ENCODE data around the gene LRGUK.

The LRGUK gene

DNA sequence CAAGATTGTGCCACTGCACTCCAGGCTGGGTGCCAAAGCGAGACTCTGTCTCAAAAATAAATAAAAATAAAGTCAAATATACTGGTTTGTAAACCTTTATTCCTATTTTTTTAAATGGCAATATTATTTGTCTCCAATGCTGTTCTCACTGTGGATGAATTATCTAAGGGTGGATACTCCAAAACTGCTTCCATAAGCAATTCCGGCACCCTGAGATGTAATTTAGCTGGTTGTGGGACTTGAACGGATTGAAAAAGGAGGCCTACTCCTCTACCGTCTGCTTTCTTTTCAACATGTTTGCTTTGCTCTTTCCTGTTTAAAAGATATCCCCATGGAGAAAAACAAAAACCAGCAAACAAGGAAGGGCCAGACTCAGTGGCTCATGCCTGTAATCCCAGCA lies 135.2 kb downstream of the LRGUK start:
- WGBS, 2 donors (ENCODE audit: extremely low coverage in 2 of 2, insufficient read length in 2 of 2, insufficient replicate concordance in 1 of 2): no CpG with 5 or more reads among the region's 4 CpGs

DNA sequence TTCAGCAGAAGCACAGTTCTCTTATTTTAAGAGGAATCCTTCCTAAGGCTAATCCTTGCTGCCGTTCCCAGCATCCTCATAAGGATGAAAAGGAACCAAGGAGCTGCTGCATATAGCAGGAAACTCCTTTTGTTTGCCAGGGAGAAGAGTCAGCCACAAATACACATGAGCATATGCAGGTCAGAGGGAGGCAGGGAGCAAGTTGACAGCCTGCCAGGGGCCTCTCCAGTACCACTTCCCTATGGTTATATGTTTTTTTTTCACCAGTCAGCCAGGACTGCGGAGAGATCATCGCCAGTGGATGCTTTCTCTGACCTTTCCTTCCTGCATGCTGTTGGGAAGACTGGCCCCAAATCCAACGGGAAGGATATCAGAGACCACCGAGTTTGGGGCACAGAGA lies 149.8 kb downstream of the LRGUK start:
- no peaks in the 10 kb centered on the region for H3K79me1 ChIP-seq (ENCODE audit: low read depth, low read length)
- no CpG with 5 or more reads among the region's 5 CpGs for WGBS, 2 donors (ENCODE audit: extremely low coverage in 2 of 2, insufficient read length in 2 of 2, insufficient replicate concordance in 1 of 2)
- H4K8ac ChIP-seq (ENCODE audit: low read depth, low read length): no peak overlapping the region
- no peak overlapping the region for H3K18ac ChIP-seq (ENCODE audit: low read length)
- DNase-seq (ENCODE audit: low spot score): no peak
- no peaks in the 10 kb centered on the region for H3K9me3 ChIP-seq (replicated peaks in 1 of 2; ENCODE audit: control insufficient read depth in 2 of 2, insufficient read depth in 1 of 2, low read depth in 1 of 2, low read length in 2 of 2)
- no peak overlapping the region for H2AK5ac ChIP-seq (ENCODE audit: low read depth, low read length)
- H2BK15ac ChIP-seq (ENCODE audit: low read length): no peak overlapping the region
- no peak overlapping the region for H2BK120ac ChIP-seq (ENCODE audit: low read depth, low read length)
- no peak overlapping the region for H2BK5ac ChIP-seq (ENCODE audit: low read length)
- no peak overlapping the region for H3K4me2 ChIP-seq (ENCODE audit: insufficient read depth, low read length, poor library complexity, severe bottlenecking)
- H2AFZ ChIP-seq (ENCODE audit: low read length): peak overlapping the region; percentile 41
- H3K4me1 ChIP-seq (ENCODE audit: control insufficient read depth in 2 of 2, insufficient read depth in 1 of 2, low read depth in 1 of 2, low read length in 2 of 2): no peaks in the 10 kb centered on the region
- no peak overlapping the region for H3K9ac ChIP-seq (ENCODE audit: low read depth, low read length, poor library complexity)
- H3K4ac ChIP-seq (ENCODE audit: low read length): no peak overlapping the region
- H3K27ac ChIP-seq (replicated peaks; ENCODE audit: low read length): no peak overlapping the region
- no peak overlapping the region for H3K14ac ChIP-seq (ENCODE audit: low read length)
- no peak overlapping the region for H2BK12ac ChIP-seq (ENCODE audit: low read length)
- H3K36me3 ChIP-seq (replicated peaks in 1 of 2; ENCODE audit: control insufficient read depth in 2 of 2, insufficient read depth in 2 of 2, low read length in 2 of 2): no peaks in the 10 kb centered on the region
- H3K4me3 ChIP-seq (ENCODE audit: low read length in 2 of 2): no peak overlapping the region
- H4K91ac ChIP-seq (ENCODE audit: low read depth, low read length, poor library complexity): no peak overlapping the region
- no peaks in the 10 kb centered on the region for H3K27me3 ChIP-seq (ENCODE audit: control insufficient read depth in 3 of 3, insufficient read depth in 3 of 3, low read depth in 1 of 3, low read length in 3 of 3)
- no peak overlapping the region for H3K23ac ChIP-seq (ENCODE audit: low read depth, low read length, poor library complexity)

More for the DNA sequence above, 135.2 kb downstream of the LRGUK start:
- Histone ChIP-seq H2AK5ac (ENCODE audit: low read depth, low read length) (no peak overlapping the region), H3K23ac (ENCODE audit: low read depth, low read length, poor library complexity) (no peak overlapping the region), H3K4me3 (ENCODE audit: low read length in 2 of 2) (no peak overlapping the region), H3K4me2 (ENCODE audit: insufficient read depth, low read length, poor library complexity, severe bottlenecking) (no peak overlapping the region), H3K36me3 (replicated peaks in 1 of 2; ENCODE audit: control insufficient read depth in 2 of 2, insufficient read depth in 2 of 2, low read length in 2 of 2) (no peaks in the 10 kb centered on the region), H4K8ac (ENCODE audit: low read depth, low read length) (no peak overlapping the region), H2BK120ac (ENCODE audit: low read depth, low read length) (no peak overlapping the region), H3K9me3 (replicated peaks in 1 of 2; ENCODE audit: control insufficient read depth in 2 of 2, insufficient read depth in 1 of 2, low read depth in 1 of 2, low read length in 2 of 2) (peaks cover 0 to 2% of the 10 kb centered on the region in 2 donors), H3K4me1 (ENCODE audit: control insufficient read depth in 2 of 2, insufficient read depth in 1 of 2, low read depth in 1 of 2, low read length in 2 of 2) (no peaks in the 10 kb centered on the region), H3K79me1 (ENCODE audit: low read depth, low read length) (no peaks in the 10 kb centered on the region), H3K14ac (ENCODE audit: low read length) (no peak overlapping the region), H2BK5ac (ENCODE audit: low read length) (no peak overlapping the region), H2AFZ (ENCODE audit: low read length) (no peak overlapping the region), H3K27me3 (ENCODE audit: control insufficient read depth in 3 of 3, insufficient read depth in 3 of 3, low read depth in 1 of 3, low read length in 3 of 3) (no peaks in the 10 kb centered on the region), H3K27ac (replicated peaks; ENCODE audit: low read length) (no peak overlapping the region), H3K4ac (ENCODE audit: low read length) (no peak overlapping the region), H3K18ac (ENCODE audit: low read length) (no peak overlapping the region), H2BK15ac (ENCODE audit: low read length) (no peak overlapping the region), H3K9ac (ENCODE audit: low read depth, low read length, poor library complexity) (no peak overlapping the region), H2BK12ac (ENCODE audit: low read length) (no peak overlapping the region), H4K91ac (ENCODE audit: low read depth, low read length, poor library complexity) (no peak overlapping the region)
- no peak for DNase-seq (ENCODE audit: low spot score)

DNA sequence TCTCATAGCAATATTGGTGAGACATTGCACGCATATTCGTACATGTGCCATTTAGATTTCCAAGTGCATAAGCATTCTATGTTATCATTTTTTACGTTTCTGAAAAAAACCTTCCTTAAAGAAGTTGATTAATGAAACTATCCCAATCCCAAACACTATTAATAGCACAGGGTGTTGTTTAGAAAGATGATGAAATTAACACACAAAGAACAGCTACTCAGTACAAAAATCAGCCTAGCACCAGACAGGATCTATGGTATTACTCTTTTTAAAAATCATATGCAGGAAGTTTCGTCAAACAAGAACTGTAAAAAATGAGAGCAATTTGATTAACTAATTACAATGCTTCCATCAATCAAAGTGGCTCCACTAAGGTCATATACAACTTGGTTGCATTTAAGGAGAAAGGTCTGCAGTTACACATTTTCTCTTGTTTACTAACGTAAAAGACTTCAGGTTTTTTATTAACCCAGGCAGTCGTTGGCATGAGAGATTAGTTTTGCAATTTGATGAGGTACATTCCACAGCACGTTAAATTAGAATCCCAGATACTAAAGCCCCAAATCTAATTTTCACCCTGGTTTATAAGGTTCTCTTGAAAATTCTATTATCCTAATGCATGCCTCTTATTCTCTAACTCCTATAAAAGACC lies 151.5 kb downstream of the LRGUK start:
- Histone ChIP-seq H3K9me3 (replicated peaks in 1 of 2; ENCODE audit: control insufficient read depth in 2 of 2, insufficient read depth in 1 of 2, low read depth in 1 of 2, low read length in 2 of 2) (no peaks in the 10 kb centered on the region), H3K23ac (ENCODE audit: low read depth, low read length, poor library complexity) (no peak overlapping the region), H3K4me1 (ENCODE audit: control insufficient read depth in 2 of 2, insufficient read depth in 1 of 2, low read depth in 1 of 2, low read length in 2 of 2) (no peaks in the 10 kb centered on the region), H4K8ac (ENCODE audit: low read depth, low read length) (no peak overlapping the region), H3K79me1 (ENCODE audit: low read depth, low read length) (no peaks in the 10 kb centered on the region), H2AK5ac (ENCODE audit: low read depth, low read length) (no peak overlapping the region), H3K14ac (ENCODE audit: low read length) (no peak overlapping the region), H3K27me3 (ENCODE audit: control insufficient read depth in 3 of 3, insufficient read depth in 3 of 3, low read depth in 1 of 3, low read length in 3 of 3) (no peaks in the 10 kb centered on the region), H2AFZ (ENCODE audit: low read length) (no peak overlapping the region), H4K91ac (ENCODE audit: low read depth, low read length, poor library complexity) (no peak overlapping the region), H3K9ac (ENCODE audit: low read depth, low read length, poor library complexity) (no peak overlapping the region), H3K4me3 (ENCODE audit: low read length in 2 of 2) (no peak overlapping the region), H2BK120ac (ENCODE audit: low read depth, low read length) (no peak overlapping the region), H2BK15ac (ENCODE audit: low read length) (no peak overlapping the region), H3K36me3 (replicated peaks in 1 of 2; ENCODE audit: control insufficient read depth in 2 of 2, insufficient read depth in 2 of 2, low read length in 2 of 2) (no peaks in the 10 kb centered on the region), H3K4me2 (ENCODE audit: insufficient read depth, low read length, poor library complexity, severe bottlenecking) (no peak overlapping the region), H3K18ac (ENCODE audit: low read length) (no peak overlapping the region), H2BK12ac (ENCODE audit: low read length) (no peak overlapping the region), H3K4ac (ENCODE audit: low read length) (no peak overlapping the region), H3K27ac (replicated peaks; ENCODE audit: low read length) (no peak overlapping the region), H2BK5ac (ENCODE audit: low read length) (no peak overlapping the region)
- WGBS, 2 donors (ENCODE audit: extremely low coverage in 2 of 2, insufficient read length in 2 of 2, insufficient replicate concordance in 1 of 2): no CpG with 5 or more reads among the region's 7 CpGs
- DNase-seq (ENCODE audit: low spot score): no peak

DNA sequence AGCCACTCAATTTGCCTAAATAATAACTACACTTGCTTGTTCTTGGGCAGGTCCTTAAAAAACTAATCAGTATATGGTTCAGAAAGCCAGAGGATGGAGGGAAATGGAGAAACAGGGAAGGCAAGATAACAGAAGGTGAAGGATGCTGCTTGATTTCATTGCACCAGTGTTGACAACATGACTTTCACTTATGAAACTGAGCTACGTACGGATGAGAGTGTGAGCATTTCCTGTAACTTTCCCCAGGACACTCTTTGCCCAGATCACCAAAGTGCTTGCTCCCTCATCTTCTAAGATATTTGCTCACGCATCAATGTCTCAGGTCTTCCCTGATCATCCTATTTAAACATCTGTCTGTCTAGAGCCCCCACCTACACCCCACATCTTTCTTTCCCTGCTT lies 152.2 kb downstream of the LRGUK start:
- Histone ChIP-seq H3K9ac (ENCODE audit: low read depth, low read length, poor library complexity) (no peak overlapping the region), H2BK12ac (ENCODE audit: low read length) (no peak overlapping the region), H3K4me2 (ENCODE audit: insufficient read depth, low read length, poor library complexity, severe bottlenecking) (no peak overlapping the region), H3K4me1 (ENCODE audit: control insufficient read depth in 2 of 2, insufficient read depth in 1 of 2, low read depth in 1 of 2, low read length in 2 of 2) (no peaks in the 10 kb centered on the region), H3K18ac (ENCODE audit: low read length) (no peak overlapping the region), H2BK120ac (ENCODE audit: low read depth, low read length) (no peak overlapping the region), H2AFZ (ENCODE audit: low read length) (no peak overlapping the region), H3K27ac (replicated peaks; ENCODE audit: low read length) (no peak overlapping the region), H3K36me3 (replicated peaks in 1 of 2; ENCODE audit: control insufficient read depth in 2 of 2, insufficient read depth in 2 of 2, low read length in 2 of 2) (no peaks in the 10 kb centered on the region), H3K9me3 (replicated peaks in 1 of 2; ENCODE audit: control insufficient read depth in 2 of 2, insufficient read depth in 1 of 2, low read depth in 1 of 2, low read length in 2 of 2) (no peaks in the 10 kb centered on the region), H4K8ac (ENCODE audit: low read depth, low read length) (no peak overlapping the region), H4K91ac (ENCODE audit: low read depth, low read length, poor library complexity) (no peak overlapping the region), H3K27me3 (ENCODE audit: control insufficient read depth in 3 of 3, insufficient read depth in 3 of 3, low read depth in 1 of 3, low read length in 3 of 3) (no peaks in the 10 kb centered on the region), H2AK5ac (ENCODE audit: low read depth, low read length) (no peak overlapping the region), H3K14ac (ENCODE audit: low read length) (no peak overlapping the region), H2BK5ac (ENCODE audit: low read length) (no peak overlapping the region), H3K4ac (ENCODE audit: low read length) (no peak overlapping the region), H3K79me1 (ENCODE audit: low read depth, low read length) (no peaks in the 10 kb centered on the region), H3K23ac (ENCODE audit: low read depth, low read length, poor library complexity) (no peak overlapping the region), H2BK15ac (ENCODE audit: low read length) (no peak overlapping the region), H3K4me3 (ENCODE audit: low read length in 2 of 2) (no peak overlapping the region)
- no peak for DNase-seq (ENCODE audit: low spot score)
- no CpG with 5 or more reads among the region's 3 CpGs for WGBS, 2 donors (ENCODE audit: extremely low coverage in 2 of 2, insufficient read length in 2 of 2, insufficient replicate concordance in 1 of 2)

Measured in neuronal stem cell (in vitro differentiated cells).